DMS153 treated with DMSO at 0.1 percent for 48 hours (cell line): ENCODE data around the gene CRACDL.
"Not testable (repeated sequence)": the region's sequence is repeated elsewhere in the genome, so short reads cannot be mapped to it uniquely, and the experiment has no call there.

Source experiments
- DNase-seq: peaks from one replicate; lab custom pipeline; 2025; ENCODE audit not compliant: unreplicated experiment; lab: John Stamatoyannopoulos, UW

CRACDL gene

DNA sequence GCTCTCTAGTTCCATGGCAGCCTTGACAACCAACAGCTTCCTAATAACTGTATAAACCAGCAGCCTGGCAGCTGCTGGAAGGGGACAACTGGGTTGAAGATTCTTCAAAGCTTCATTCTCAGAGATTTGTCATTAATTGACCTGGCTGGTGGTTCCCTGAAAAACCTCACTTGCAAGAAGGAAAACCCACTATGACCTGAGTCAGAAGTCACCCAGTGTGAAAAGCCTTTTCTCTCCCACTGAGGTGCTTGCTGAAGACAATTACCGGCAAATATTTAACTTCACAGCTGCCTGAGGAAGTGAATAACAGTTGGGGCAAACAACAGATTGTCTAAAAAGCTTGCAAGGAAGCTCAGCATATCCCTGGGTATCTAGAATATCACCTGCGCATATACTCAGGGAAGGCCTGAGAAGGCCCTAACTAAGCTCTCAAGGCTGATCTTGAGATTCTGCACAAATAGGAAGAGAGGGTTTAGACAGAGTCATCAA, 49.9 kb downstream of the CRACDL start:
- DNase-seq = no peak

DNA sequence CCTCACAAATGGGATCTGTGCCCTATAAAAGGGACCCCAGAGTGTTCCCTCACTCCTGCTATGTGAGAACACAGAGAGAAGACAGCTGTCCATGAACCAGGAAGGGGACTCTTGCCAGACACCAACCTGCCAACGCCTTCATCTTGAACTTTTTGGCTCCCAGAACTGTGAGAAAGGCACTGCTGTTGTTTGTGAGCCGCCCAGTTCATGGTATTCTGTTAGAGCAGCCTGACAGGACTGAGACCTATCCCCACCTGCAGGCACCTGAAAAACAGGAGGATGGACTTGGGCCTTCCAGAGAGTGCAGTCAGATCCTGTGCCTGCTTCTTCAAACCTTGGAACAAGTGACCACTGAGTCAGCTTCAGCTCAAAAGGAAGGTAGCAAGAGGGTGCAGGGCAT, 51.4 kb downstream of the CRACDL start:
- DNase-seq = no peak

DNA sequence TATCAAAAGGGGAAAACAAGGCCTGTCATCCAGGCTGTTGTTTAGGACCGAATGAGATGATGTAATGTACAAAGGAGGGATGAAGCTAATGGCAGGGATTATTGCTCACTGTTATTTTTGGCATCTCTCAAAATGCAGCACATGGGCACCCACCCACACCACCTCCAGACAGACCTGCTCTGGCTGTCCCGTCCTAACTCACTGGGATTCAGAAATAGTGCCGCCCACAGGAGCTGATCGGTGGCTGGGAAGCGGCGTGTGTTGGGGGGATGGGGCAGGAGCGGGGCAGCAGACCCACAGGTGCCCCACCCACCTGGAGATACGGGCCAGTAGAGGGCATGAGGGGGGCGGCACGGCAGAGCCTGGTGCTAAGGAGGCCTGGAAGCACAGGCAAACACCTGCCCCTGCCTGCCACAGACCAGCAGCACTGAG, 52.2 kb downstream of the CRACDL start:
- DNase-seq = no peak

DNA sequence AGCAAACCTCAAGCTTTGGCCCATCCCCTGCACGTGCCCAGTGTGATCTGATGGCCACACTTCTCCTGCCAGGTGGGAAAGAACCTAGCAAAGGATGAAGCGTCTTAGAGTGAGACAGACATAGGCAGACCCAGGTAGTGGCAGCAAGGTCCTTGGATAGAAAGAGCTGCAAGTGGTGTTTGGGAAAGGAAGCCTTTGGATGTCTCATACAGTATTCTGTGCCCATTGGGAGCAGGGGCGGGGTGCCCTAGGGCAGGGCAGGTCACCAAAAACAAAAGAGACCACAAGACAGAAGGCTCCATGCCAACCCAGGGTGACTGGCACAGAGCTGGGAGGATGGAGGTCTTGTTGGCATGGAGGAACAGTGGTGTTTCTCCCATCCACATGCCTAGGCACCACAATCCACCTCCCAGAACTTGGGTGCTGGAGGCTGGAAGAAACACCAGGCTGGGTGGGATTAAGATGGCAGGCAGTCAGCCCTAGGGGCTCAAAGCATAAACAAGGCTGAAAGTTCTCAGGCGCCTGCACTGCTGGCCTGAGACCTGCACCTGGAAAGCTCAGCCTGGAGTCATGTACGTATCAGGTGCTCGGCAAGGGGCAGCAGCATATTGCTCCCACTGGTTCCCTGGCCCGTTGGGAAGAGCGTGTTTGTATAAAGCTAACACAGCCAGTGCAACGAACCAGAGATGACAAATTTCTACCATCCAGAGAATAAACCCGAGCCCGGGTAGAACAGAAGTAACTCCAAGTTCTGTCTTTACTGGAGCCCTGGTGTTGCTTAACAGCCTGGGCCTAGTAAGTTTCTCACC, 52.9 kb downstream of the CRACDL start:
- no peak for DNase-seq

DNA sequence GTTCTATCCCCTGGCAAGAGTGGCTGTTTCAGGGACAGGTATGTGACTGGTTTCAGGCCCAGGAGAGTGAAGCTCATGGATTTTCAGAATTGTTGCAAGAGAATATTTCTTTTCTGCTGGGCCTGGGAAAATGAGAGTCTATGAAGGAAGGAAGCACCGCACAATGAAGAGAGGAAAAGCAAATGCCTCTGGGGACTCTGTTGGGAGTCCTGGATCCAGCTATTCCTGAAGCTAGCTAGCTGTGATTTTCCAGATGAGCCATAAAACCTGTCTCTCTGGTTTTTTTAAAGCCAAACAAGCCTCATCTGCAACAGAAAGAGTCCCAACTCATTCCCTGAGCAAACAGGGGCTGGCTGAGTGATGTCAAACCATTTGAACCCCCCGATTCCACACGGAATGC, 53.7 kb downstream of the CRACDL start:
- DNase-seq = no peak

DNA sequence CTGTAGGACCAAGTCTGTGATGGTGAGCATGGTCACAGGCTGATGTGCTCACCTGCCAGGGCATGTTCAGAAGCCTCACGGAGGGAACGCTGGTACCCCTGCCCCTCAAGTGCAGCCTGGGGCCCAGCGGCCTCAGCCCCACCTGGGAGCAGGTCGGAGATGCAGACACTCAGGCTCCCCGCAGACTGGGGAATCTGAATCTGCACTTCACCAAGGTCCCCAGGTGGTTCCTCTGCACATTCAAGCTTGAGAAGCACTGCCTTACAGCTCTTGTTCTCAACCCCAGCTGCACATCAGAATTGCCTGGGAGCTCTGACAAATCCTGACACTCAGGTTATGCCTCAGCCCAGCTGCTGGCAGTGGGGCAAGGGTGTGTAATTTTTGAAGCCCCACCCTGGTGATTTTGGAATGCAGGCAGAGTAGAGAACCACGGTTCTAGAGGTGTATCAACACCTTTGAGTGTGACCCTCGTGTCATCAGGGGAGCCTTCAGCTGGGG, 54.8 kb downstream of the CRACDL start:
- no peak for DNase-seq

DNA sequence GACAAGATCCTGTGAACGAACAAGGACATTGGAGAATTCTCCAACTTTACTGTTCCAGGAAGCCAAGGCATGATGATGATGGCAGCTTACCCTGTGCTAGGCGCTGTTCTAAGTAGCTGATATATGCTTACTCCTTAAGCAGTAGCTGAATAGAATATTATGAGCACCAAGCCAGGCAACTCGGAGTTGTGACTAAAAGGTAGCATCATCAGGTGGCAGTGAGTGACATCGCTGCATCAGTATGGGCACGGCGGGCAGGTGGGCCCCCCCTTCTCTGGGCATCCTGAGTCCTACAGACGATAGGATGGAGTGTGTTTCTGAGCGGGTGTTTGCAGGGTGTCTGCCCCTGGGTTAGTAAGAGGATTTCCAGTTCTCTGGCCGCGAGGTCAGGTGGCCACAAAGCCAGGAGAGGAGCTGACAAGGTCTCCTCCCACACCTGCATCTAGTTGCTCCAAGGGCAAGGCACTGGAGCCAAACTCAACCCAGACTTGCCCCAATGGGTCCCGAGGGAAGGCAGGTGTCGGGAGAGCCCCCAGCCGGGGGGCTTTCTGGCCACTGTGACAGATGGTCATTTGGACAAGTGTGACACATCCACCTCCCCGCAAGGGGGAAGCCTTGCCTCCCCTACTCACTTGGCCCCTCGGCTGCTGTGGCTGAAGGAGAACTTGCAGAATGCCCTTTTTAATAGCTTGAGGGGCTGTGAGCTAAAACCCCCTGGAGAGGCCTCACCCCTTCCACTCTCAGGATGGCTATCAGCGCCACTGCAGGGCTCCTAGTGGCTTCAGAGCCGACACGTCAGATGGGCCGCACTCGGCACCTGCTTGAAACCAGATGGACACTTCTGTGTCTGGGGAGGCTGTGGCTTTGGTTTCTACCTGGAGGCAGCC, 55.5 kb downstream of the CRACDL start:
- no peak for DNase-seq

GRCh38 chr2:98877658-98878057, 58.4 kb downstream of the CRACDL start:
- not testable (repeated sequence) for DNase-seq

- DNase-seq = no peak
Observed at GRCh38 chr2:98876741-98877140, 59.3 kb downstream of the CRACDL start.

DNA sequence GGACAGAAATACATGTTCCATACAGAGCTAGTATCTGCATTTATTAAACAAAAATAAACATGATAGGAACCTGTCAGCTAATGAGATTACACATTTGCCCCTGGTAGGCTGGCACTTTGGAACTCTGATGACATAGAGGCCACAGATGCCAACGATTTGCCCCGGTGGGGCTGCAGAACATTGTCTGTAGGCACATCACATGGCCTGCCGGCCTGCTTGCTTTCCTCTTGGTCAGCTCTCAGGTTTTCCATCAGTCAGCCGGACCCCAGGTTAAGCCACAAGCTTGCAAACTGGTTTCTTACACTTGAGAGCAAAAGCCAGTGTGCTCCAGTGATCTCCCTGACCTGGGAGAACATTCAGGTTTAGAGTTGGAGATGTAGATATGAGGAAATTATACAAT, 60.3 kb downstream of the CRACDL start:
- no peak for DNase-seq

DNA sequence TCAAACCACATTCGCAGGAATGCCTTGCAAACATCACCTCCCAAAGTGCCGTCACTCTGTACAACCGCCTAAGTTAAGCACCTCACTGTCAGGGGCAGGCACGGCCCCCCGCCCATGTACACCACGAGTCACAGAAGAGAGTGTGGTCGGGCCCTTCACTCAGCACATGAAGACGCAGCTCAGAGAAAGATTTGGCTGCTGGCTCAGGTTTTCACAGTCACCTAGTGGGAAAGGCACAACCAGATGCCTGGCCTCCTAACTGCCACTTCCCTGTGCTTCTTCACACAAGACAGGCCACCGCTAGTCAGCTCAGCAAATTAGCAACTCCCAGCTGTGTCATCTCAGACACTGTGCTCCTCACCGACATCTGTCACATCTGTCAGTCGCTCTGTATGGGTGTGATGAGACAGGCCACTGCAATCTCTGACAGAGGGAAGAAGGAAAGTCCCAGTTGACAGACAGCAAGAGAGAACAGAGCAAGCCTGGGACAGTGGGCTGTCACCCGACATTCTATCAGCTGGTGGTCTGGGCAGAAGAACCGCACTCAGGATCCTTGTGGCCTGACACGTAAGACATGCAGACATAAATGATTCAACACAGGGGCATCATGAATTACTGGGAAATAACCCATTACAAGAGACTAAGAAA, 60.8 kb downstream of the CRACDL start:
- no peak for DNase-seq

DNA sequence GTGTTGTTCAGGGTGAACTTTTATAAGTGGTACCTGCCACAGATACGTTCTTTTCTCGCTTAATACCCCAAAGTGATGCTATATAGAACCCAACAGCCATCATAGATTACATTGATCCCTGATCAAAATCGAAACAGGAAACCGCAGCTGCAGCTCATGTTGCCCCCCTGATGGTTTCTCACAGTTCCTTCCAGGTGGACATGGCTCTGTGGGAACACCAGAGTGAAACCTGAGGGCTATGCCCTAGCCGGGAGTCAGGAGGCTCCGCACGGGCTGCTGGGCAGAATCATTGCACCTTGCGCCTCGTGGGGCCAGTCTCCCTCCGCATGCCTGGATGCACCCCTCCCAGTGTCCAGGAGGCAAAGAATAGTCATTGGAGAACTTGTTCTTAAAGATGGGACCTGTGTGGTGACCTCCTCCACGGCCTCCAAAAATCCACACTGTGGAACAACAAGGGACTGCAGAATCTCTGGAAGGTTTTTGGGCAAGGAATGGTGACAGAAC, 61.8 kb downstream of the CRACDL start:
- no peak for DNase-seq

DNA sequence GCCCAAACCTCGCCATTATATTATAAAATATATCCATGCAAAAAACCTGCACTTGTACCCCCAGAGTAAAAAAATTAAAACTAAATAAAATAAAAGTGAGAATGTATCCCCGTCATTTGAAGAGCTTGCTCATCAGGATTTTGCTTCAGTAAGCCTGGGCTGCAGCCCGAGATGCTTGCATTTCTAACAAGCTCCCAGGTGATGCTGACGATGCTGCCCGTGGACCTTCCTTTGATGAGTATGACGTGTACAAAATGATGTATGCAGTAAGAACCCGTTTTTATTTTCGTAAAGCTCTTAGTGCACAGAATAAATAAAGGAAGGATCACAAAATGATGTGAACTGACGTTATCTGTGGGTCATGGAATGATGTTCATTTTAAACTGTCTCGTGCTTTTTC, 63.5 kb downstream of the CRACDL start:
- no peak for DNase-seq

- DNase-seq = no peak
Observed at GRCh38 chr2:98871506-98871905, 64.5 kb downstream of the CRACDL start.

GRCh38 chr2:98870516-98871158, 65.4 kb downstream of the CRACDL start:
- DNase-seq = peak; percentile 50

- peak; percentile 97 for DNase-seq
Observed at GRCh38 chr2:98869870-98870269, 66.2 kb downstream of the CRACDL start.

- DNase-seq = peak; percentile 87
Observed at GRCh38 chr2:98869272-98869641, 66.8 kb downstream of the CRACDL start.

DNA sequence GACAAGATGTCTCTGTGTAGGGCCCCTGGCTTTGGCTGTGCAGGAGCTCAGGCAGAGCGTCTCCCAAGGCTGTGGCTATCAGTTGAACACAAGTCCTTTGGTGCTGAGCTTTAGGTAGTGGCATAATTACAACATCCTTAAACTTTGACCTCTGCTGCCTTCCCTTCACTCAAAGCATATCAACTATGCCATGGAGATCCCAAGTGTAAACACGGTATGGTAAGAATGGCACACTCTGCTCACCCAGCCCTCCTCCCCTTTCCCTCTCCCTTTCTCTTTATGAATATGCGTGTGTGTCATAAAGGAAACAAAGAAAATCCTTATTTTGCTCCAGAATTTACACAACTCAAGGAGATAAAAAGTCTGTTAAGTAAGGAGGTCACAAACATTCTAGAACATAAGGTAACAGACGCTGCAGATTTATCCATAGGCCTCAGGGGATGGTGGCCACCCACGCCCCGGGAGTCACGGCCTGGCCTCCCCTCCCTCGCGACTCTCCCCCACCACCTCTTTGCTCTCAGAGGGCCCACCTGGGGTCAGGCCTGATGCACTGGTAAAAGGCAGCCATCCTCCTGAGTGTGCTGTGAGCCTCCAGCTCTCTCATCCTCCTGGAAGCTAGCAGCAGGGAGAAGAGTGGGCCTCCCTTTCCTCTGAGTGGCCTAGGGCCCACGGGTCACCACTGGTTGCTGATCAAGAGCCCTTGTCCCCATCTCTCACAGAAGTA, 67.3 kb downstream of the CRACDL start:
- DNase-seq = peak; percentile 18

- no peak for DNase-seq
Observed at GRCh38 chr2:98867539-98868309, 68.3 kb downstream of the CRACDL start.
